ENCODE data around the gene NUDCD3.

DNA sequence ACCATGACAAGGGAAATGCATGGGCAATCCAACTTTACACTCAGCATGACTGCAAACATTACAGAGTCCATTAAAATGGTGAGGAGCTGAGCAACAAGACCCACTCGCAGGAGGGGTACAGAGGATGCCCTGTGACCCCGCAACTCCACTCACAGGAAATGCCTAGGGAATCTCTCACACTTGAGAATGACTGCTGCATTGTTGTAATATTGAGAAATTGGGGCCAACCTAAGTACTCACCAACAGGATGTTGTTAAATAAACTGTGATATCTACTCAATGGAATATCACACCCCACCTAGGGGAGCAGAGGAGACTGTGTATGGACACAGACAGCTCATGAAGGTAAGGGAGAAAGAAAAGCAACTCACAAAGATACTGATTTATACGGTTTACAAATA is 111.7 kb downstream of the NUDCD3 start:
- TF ChIP-seq CTCF (optimal IDR thresholded peaks at IDR 0.05 in 1 of 3, IDR thresholded peaks at IDR 0.05 in 1 of 3, conservative IDR thresholded peaks at IDR 0.05 in 1 of 3; ENCODE audit: extremely low read depth in 1 of 3, insufficient read depth in 2 of 3, low read length in 3 of 3) (no peak), EZH2 (IDR thresholded peaks at IDR 0.05; ENCODE audit: low read length) (no peak)
